ENCODE results near the gene CCL25. TPM values are rescaled to one million over a fixed set of nuclear protein-coding genes. Genes with fewer than 3 reads are reported as not detected.

CCL25 gene
- total and polyA plus RNA-seq, 9 donors = not detected

DNA sequence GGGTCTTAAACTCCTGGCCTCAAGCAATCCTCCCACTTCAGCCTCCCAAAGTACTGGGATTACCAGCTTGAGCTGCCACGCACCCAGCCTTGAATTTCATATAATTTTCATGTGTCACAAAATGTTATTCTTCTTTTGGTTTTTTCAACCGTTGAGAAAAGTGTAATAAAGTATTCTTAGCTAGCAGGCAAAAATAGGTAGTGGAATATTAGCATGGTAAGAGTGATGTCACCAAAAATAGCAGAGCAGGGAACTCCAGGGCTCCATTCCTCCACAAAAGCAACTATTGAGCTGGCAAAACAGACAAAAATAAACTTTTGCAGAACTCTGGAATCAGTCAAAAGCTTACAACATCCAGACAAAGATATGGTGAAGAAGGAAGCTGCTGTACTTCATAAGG, 52.9 kb downstream of the CCL25 start:
- H3K27ac ChIP-seq = no peak overlapping the region
- H3K36me3 ChIP-seq = no peaks in the 10 kb centered on the region
- TF ChIP-seq EP300 (IDR thresholded peaks at IDR 0.05) = no peak
- TF ChIP-seq, protein P1, sequence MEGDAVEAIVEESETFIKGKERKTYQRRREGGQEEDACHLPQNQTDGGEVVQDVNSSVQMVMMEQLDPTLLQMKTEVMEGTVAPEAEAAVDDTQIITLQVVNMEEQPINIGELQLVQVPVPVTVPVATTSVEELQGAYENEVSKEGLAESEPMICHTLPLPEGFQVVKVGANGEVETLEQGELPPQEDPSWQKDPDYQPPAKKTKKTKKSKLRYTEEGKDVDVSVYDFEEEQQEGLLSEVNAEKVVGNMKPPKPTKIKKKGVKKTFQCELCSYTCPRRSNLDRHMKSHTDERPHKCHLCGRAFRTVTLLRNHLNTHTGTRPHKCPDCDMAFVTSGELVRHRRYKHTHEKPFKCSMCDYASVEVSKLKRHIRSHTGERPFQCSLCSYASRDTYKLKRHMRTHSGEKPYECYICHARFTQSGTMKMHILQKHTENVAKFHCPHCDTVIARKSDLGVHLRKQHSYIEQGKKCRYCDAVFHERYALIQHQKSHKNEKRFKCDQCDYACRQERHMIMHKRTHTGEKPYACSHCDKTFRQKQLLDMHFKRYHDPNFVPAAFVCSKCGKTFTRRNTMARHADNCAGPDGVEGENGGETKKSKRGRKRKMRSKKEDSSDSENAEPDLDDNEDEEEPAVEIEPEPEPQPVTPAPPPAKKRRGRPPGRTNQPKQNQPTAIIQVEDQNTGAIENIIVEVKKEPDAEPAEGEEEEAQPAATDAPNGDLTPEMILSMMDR (IDR thresholded peaks at IDR 0.05) = no peak
- TF ChIP-seq POLR2A (IDR thresholded peaks at IDR 0.05) = no peak
- no peak overlapping the region for H3K4me3 ChIP-seq
- no peaks in the 10 kb centered on the region for H3K9me3 ChIP-seq
- no peak for DNase-seq
- H3K27me3 ChIP-seq = no peaks in the 10 kb centered on the region
- whole genome bisulfite sequencing, 3 donors = 77 to 84% (median 83%) methylated on average over 2 of the region's 2 CpGs
- H3K4me1 ChIP-seq (ENCODE audit: insufficient read depth) = no peaks in the 10 kb centered on the region
- intact Hi-C loops (cut with DNase I) = no loop called here

DNA sequence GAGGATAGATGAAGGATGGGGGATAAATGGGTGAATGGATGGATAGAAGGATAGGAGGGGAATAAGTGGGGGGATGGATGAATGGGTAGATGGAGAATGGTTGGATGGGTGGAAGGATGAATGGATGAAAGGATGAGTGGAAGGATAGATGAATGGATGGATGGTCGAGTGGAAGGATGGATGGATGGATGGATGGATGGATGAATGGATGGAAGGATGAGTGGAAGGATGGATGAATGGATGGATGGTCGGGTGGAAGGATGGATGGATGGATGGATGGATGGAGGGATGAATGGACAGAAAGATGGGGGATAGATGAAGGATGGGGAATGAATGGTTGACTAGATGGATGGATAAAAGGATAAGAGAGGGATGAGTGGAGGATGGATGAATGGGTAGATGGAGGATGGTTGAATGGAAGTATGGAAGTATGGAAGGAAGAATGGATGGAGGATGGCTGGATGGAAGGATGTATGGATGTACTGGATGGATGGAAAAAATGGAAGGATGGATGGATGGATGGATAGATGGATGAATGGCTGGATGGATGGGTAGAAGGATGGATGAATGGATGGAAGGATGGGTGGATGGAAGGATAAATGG, 54.8 kb downstream of the CCL25 start:
- no peak overlapping the region for H3K27ac ChIP-seq
- H3K36me3 ChIP-seq = no peaks in the 10 kb centered on the region
- no peaks in the 10 kb centered on the region for H3K4me1 ChIP-seq (ENCODE audit: insufficient read depth)
- H3K9me3 ChIP-seq = no peaks in the 10 kb centered on the region
- H3K27me3 ChIP-seq = no peaks in the 10 kb centered on the region
- no peak for TF ChIP-seq EP300 (IDR thresholded peaks at IDR 0.05)
- TF ChIP-seq POLR2A (IDR thresholded peaks at IDR 0.05) = no peak
- TF ChIP-seq, protein P1 (IDR thresholded peaks at IDR 0.05) = no peak
- no peak for DNase-seq
- no peak overlapping the region for H3K4me3 ChIP-seq
- 79 to 84% (median 81%) methylated on average over 2 of the region's 2 CpGs for WGBS, 3 donors
- intact Hi-C loops (cut with DNase I) = no loop called here

DNA sequence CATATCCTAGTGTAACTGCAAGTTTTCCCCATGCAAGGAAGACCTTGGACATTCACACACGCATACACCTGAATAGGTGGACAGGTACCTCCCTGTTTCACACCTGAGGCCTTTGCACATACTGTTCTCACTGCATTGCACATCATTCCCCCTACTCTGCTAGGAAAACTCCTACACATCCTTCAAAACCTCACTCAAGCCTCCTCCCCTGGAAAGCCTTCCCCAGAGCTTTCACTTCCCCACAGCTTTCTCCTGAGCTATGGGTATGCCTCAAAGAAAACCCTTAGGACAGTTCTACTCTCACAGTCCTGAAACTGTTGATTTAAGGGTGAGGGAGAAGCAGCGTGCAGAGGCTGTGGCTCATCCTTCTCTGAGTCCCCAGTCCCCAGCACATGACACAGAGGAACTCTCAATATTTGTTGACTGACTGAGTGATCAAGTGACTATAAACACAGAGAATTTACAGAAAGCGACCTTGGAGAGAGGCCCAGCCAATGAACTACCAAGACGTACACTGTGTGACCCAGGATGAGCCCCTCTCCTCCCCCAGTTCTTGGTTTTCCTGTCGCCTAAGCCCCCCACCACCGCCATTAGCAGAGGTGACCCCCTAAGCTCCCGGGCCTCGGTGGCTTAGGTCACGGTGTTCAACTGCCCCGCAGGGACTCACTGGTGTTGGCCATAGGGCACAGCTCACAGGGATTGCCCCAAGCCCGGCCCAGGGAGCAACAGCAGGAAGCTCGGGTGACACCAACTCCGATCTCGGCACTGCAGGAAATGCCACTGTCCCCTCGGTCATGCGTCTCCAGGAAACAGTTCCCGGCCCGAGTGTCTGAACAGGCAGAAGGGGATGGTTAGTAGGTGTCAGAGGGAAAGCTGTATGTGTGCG, 56.2 kb downstream of the CCL25 start:
- Histone ChIP-seq H3K4me1 (ENCODE audit: insufficient read depth) (no peaks in the 10 kb centered on the region), H3K4me3 (no peak overlapping the region), H3K36me3 (no peaks in the 10 kb centered on the region), H3K27ac (no peak overlapping the region), H3K9me3 (no peaks in the 10 kb centered on the region), H3K27me3 (no peaks in the 10 kb centered on the region)
- TF ChIP-seq, protein P1 (IDR thresholded peaks at IDR 0.05) = no peak
- TF ChIP-seq POLR2A (IDR thresholded peaks at IDR 0.05) = no peak
- no peak for TF ChIP-seq EP300 (IDR thresholded peaks at IDR 0.05)
- WGBS, 3 donors = 83 to 89% (median 84%) methylated on average over 19 of the region's 19 CpGs
- intact Hi-C loops (cut with DNase I) = no loop called here
- no peak for DNase-seq

DNA sequence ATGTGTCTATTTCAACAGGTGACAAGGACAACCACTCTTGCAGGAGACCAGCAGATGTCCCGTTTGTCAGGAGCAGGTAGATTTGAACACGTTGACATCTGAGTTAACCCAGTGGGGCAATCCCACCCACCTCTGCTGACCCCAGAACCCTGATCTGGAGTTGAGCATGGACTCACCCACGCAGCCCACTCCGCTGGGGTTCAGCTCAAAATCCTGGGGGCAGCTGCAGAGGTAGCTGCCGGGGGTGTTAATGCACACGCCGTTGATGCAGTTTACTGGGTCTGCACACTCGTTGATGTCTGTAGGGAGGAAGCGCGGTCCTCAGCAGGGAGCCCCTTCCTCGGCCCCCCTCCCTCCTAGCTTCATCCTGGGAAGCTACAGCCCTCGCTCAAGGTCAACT, 56.9 kb downstream of the CCL25 start:
- 73 to 79% (median 73%) methylated on average over 12 of the region's 12 CpGs for WGBS, 3 donors
- TF ChIP-seq EP300 (IDR thresholded peaks at IDR 0.05) (no peak), POLR2A (IDR thresholded peaks at IDR 0.05) (no peak)
- TF ChIP-seq, protein P1 (IDR thresholded peaks at IDR 0.05) = no peak

More for the DNA sequence above, 56.9 kb downstream of the CCL25 start:
- intact Hi-C loops (cut with DNase I) = no loop called here
- no peaks in the 10 kb centered on the region for H3K4me1 ChIP-seq (ENCODE audit: insufficient read depth)
- H3K36me3 ChIP-seq = no peaks in the 10 kb centered on the region
- no peak overlapping the region for H3K27ac ChIP-seq
- H3K9me3 ChIP-seq = no peaks in the 10 kb centered on the region
- H3K27me3 ChIP-seq = no peaks in the 10 kb centered on the region
- H3K4me3 ChIP-seq = no peak overlapping the region
- no peak for DNase-seq

All from ovary (tissue), 9 donors.